CD4-positive, alpha-beta T cell treated with Interleukin-15 for 1 hour (primary cell): ENCODE measurements around the gene SNAP47.

Source experiments
- DNase-seq: peaks from one replicate; pipeline ENCODE4 v3.0.0-alpha.2; 2020

SNAP47 gene

GRCh38 chr1:227753999-227754711 is 18.9 kb downstream of the SNAP47 start:
- DNase-seq = no peak

GRCh38 chr1:227754958-227755357 is 19.7 kb downstream of the SNAP47 start:
- DNase-seq = no peak

- no peak for DNase-seq
These were observed 21.1 kb downstream of the SNAP47 start for GRCh38 chr1:227756172-227756959.

- DNase-seq = no peak
These were observed 22.5 kb downstream of the SNAP47 start for GRCh38 chr1:227757781-227758180.

- DNase-seq = no peak
These were observed 23.1 kb downstream of the SNAP47 start for GRCh38 chr1:227758366-227758765.

GRCh38 chr1:227759341-227760300 is 24.4 kb downstream of the SNAP47 start:
- no peak for DNase-seq

- DNase-seq = no peak
These were observed 25.1 kb downstream of the SNAP47 start for GRCh38 chr1:227760377-227760776.

- no peak for DNase-seq
These were observed 26.5 kb downstream of the SNAP47 start for GRCh38 chr1:227761621-227762230.

GRCh38 chr1:227762231-227762911 is 27.1 kb downstream of the SNAP47 start:
- DNase-seq = peak; percentile 84

GRCh38 chr1:227763246-227764018 is 28.2 kb downstream of the SNAP47 start:
- no peak for DNase-seq

GRCh38 chr1:227764019-227764391 is 28.8 kb downstream of the SNAP47 start:
- DNase-seq = no peak

- no peak for DNase-seq
These were observed 30.2 kb downstream of the SNAP47 start for GRCh38 chr1:227765261-227766014.

GRCh38 chr1:227766015-227766634 is 30.9 kb downstream of the SNAP47 start:
- peak; percentile 74 for DNase-seq

GRCh38 chr1:227766653-227767277 is 31.5 kb downstream of the SNAP47 start:
- DNase-seq = no peak

- DNase-seq = no peak
These were observed 32.3 kb downstream of the SNAP47 start for GRCh38 chr1:227767401-227768124.

GRCh38 chr1:227768125-227768439 is 32.8 kb downstream of the SNAP47 start:
- DNase-seq = no peak

GRCh38 chr1:227768640-227769039 is 33.4 kb downstream of the SNAP47 start:
- no peak for DNase-seq

- no peak for DNase-seq
These were observed 34.1 kb downstream of the SNAP47 start for GRCh38 chr1:227769047-227769935.
